Measurements from ENCODE around the gene TUBB6. TPM values are rescaled to one million over a fixed set of nuclear protein-coding genes. Genes with fewer than 3 reads are reported as not detected.

Gene TUBB6
- total RNA-seq, 6 experiments from 2014 or later = 2.4 to 18.5 (median 9.0) TPM

- DNase-seq (no peak), ATAC-seq (no peak)
- Histone ChIP-seq H3K4me1 (peaks cover 0 to 3% (median 0%) of the 10 kb centered on the region in 4 donors), H3K27me3 (no peaks in the 10 kb centered on the region), H3K9me3 (no peaks in the 10 kb centered on the region), H3K4me3 (no peak overlapping the region), H3K27ac (no peak overlapping the region), H3K36me3 (no peaks in the 10 kb centered on the region)
- 93% methylated on average over 5 of the region's 6 CpGs for WGBS (ENCODE audit: insufficient coverage, low coverage, low lambda C conversion rate, missing lambda C conversion rate)
- no peak for TF ChIP-seq CTCF (IDR thresholded peaks at IDR 0.05)
- intact Hi-C loops (cut with DNase I) = no loop called here
These were observed 2.7 kb downstream of the TUBB6 start for GRCh38 chr18:12310762-12311161.

GRCh38 chr18:12312976-12313375 is 4.9 kb downstream of the TUBB6 start:
- H3K4me1 ChIP-seq = peaks cover 0 to 3% (median 0%) of the 10 kb centered on the region in 4 donors
- no peaks in the 10 kb centered on the region for H3K27me3 ChIP-seq
- no peak overlapping the region for H3K27ac ChIP-seq
- intact Hi-C loops (cut with DNase I) = no loop called here
- no peak for DNase-seq
- no peaks in the 10 kb centered on the region for H3K36me3 ChIP-seq
- no peak for ATAC-seq
- no peak overlapping the region for H3K4me3 ChIP-seq
- no peaks in the 10 kb centered on the region for H3K9me3 ChIP-seq
- TF ChIP-seq CTCF (IDR thresholded peaks at IDR 0.05) = no peak
- no peak for TF ChIP-seq POLR2A (IDR thresholded peaks at IDR 0.05)

- Histone ChIP-seq H3K9me3 (no peaks in the 10 kb centered on the region), H3K4me3 (no peak overlapping the region), H3K27ac (no peak overlapping the region), H3K27me3 (no peaks in the 10 kb centered on the region), H3K36me3 (no peaks in the 10 kb centered on the region), H3K4me1 (peaks cover 0 to 2% (median 0%) of the 10 kb centered on the region in 4 donors)
- intact Hi-C loops (cut with DNase I) = no loop called here
- DNase-seq (no peak), ATAC-seq (no peak)
- WGBS (ENCODE audit: insufficient coverage, low coverage, low lambda C conversion rate, missing lambda C conversion rate) = 43% methylated on average over 2 of the region's 5 CpGs
- no peak for TF ChIP-seq POLR2A (IDR thresholded peaks at IDR 0.05)
These were observed 5.6 kb downstream of the TUBB6 start for GRCh38 chr18:12313530-12314245.

GRCh38 chr18:12314591-12315305 is 6.7 kb downstream of the TUBB6 start:
- H3K9me3 ChIP-seq = no peaks in the 10 kb centered on the region
- DNase-seq = no peak
- H3K27me3 ChIP-seq = no peaks in the 10 kb centered on the region
- H3K36me3 ChIP-seq = no peaks in the 10 kb centered on the region
- no peak overlapping the region for H3K27ac ChIP-seq
- no peak for ATAC-seq
- 65% methylated on average over 1 of the region's 1 CpG for WGBS (ENCODE audit: insufficient coverage, low coverage, low lambda C conversion rate, missing lambda C conversion rate)
- H3K4me1 ChIP-seq = no peaks in the 10 kb centered on the region
- H3K4me3 ChIP-seq = no peak overlapping the region
- intact Hi-C loops (cut with DNase I) = no loop called here
- TF ChIP-seq CTCF (IDR thresholded peaks at IDR 0.05) (no peak), POLR2A (IDR thresholded peaks at IDR 0.05) (no peak)

- TF ChIP-seq CTCF (IDR thresholded peaks at IDR 0.05) = no peak
- TF ChIP-seq POLR2A (IDR thresholded peaks at IDR 0.05) = no peak
- Histone ChIP-seq H3K27me3 (no peaks in the 10 kb centered on the region), H3K9me3 (no peaks in the 10 kb centered on the region), H3K36me3 (no peaks in the 10 kb centered on the region), H3K4me1 (no peaks in the 10 kb centered on the region), H3K27ac (no peak overlapping the region), H3K4me3 (no peak overlapping the region)
- 73% methylated on average over 7 of the region's 10 CpGs for WGBS (ENCODE audit: insufficient coverage, low coverage, low lambda C conversion rate, missing lambda C conversion rate)
- intact Hi-C loops (cut with DNase I) = no loop called here
- ATAC-seq (no peak), DNase-seq (no peak)
These were observed 7.4 kb downstream of the TUBB6 start for GRCh38 chr18:12315490-12315889.

Measured in right lobe of liver (tissue), 6 donors.